Measurements from ENCODE around the gene PPIL6.

Gene PPIL6

GRCh38 chr6:109460161-109460829 is 19.9 kb upstream of the PPIL6 start:
- H3K9ac ChIP-seq (ENCODE audit: low read length): peak overlapping the region; percentile 27; the same call in 1 of the 2 replicates
- peak; percentile 63 for DNase-seq
- H3F3A ChIP-seq (ENCODE audit: insufficient read depth, low read length): peaks cover 48% of the 10 kb centered on the region
- no peaks in the 10 kb centered on the region for H3K9me2 ChIP-seq (replicated peaks; ENCODE audit: insufficient read depth, low read length)
- no peak overlapping the region for H2AFZ ChIP-seq (ENCODE audit: low read length)
- no peaks in the 10 kb centered on the region for H3K27me3 ChIP-seq (replicated peaks; ENCODE audit: insufficient read depth, low read length)
- H3K4me2 ChIP-seq (ENCODE audit: low read depth, low read length): peak overlapping the region; percentile 58
- TF ChIP-seq EZH2 (optimal IDR thresholded peaks at IDR 0.05; ENCODE audit: low read depth, low read length): no peak
- peaks cover 56% of the 10 kb centered on the region for H3K4me1 ChIP-seq (ENCODE audit: low read length)
- peaks cover 6% of the 10 kb centered on the region; the same call in 1 of the 2 replicates for H3K36me3 ChIP-seq (replicated peaks; ENCODE audit: insufficient read depth, low read length)
- H4K20me1 ChIP-seq (ENCODE audit: insufficient read depth, low read length): no peaks in the 10 kb centered on the region
- H3K4me3 ChIP-seq (ENCODE audit: low read length): peak overlapping the region; percentile 39; the same call in 1 of the 2 replicates
- no peaks in the 10 kb centered on the region for H3K9me3 ChIP-seq (replicated peaks; ENCODE audit: insufficient read depth, low read length)
- H3K79me2 ChIP-seq (ENCODE audit: low read length): peaks cover 61% of the 10 kb centered on the region
- peak overlapping the region; percentile 85 for H3K27ac ChIP-seq (ENCODE audit: low read length)

GRCh38 chr6:109458774-109459531 is 18.5 kb upstream of the PPIL6 start:
- no peaks in the 10 kb centered on the region for H3K9me3 ChIP-seq (replicated peaks; ENCODE audit: insufficient read depth, low read length)
- peaks cover 57% of the 10 kb centered on the region for H3F3A ChIP-seq (ENCODE audit: insufficient read depth, low read length)
- H3K4me3 ChIP-seq (ENCODE audit: low read length): no peak overlapping the region
- peaks cover 60% of the 10 kb centered on the region for H3K79me2 ChIP-seq (ENCODE audit: low read length)
- H3K27me3 ChIP-seq (replicated peaks; ENCODE audit: insufficient read depth, low read length): no peaks in the 10 kb centered on the region
- peaks cover 58% of the 10 kb centered on the region for H3K4me1 ChIP-seq (ENCODE audit: low read length)
- H4K20me1 ChIP-seq (ENCODE audit: insufficient read depth, low read length): no peaks in the 10 kb centered on the region
- no peak for TF ChIP-seq EZH2phosphoT487 (IDR thresholded peaks at IDR 0.05; ENCODE audit: low read length)
- no peak for TF ChIP-seq EZH2 (optimal IDR thresholded peaks at IDR 0.05; ENCODE audit: low read depth, low read length)
- no peak for TF ChIP-seq CTCF (IDR thresholded peaks at IDR 0.05; ENCODE audit: low read length)
- no peak overlapping the region; the same call in 1 of the 2 replicates for H3K9ac ChIP-seq (ENCODE audit: low read length)
- DNase-seq: peak; percentile 16
- no peaks in the 10 kb centered on the region for H3K9me2 ChIP-seq (replicated peaks; ENCODE audit: insufficient read depth, low read length)
- H3K36me3 ChIP-seq (replicated peaks; ENCODE audit: insufficient read depth, low read length): peaks cover 3% of the 10 kb centered on the region; the same call in 1 of the 2 replicates
- no peak overlapping the region for H2AFZ ChIP-seq (ENCODE audit: low read length)
- H3K27ac ChIP-seq (ENCODE audit: low read length): peak overlapping the region; percentile 85; the same call in 1 of the 2 replicates
- peak overlapping the region; percentile 58 for H3K4me2 ChIP-seq (ENCODE audit: low read depth, low read length)

GRCh38 chr6:109457562-109457996 is 17.2 kb upstream of the PPIL6 start:
- DNase-seq: no peak
- TF ChIP-seq CTCF (IDR thresholded peaks at IDR 0.05; ENCODE audit: low read length): no peak
- TF ChIP-seq EZH2 (optimal IDR thresholded peaks at IDR 0.05; ENCODE audit: low read depth, low read length): no peak
- TF ChIP-seq EZH2phosphoT487 (IDR thresholded peaks at IDR 0.05; ENCODE audit: low read length): no peak
- Histone ChIP-seq H3K9me3 (replicated peaks; ENCODE audit: insufficient read depth, low read length) (no peaks in the 10 kb centered on the region), H3K27me3 (replicated peaks; ENCODE audit: insufficient read depth, low read length) (no peaks in the 10 kb centered on the region), H2AFZ (ENCODE audit: low read length) (no peak overlapping the region), H3K4me3 (ENCODE audit: low read length) (no peak overlapping the region), H3K4me2 (ENCODE audit: low read depth, low read length) (no peak overlapping the region), H3K27ac (ENCODE audit: low read length) (no peak overlapping the region), H3K36me3 (replicated peaks; ENCODE audit: insufficient read depth, low read length) (0 out of 2 replicates have a peak, but pooled peaks cover 3% of the 10 kb centered on the region), H3K79me2 (ENCODE audit: low read length) (peaks cover 58% of the 10 kb centered on the region), H4K20me1 (ENCODE audit: insufficient read depth, low read length) (no peaks in the 10 kb centered on the region), H3F3A (ENCODE audit: insufficient read depth, low read length) (peaks cover 57% of the 10 kb centered on the region), H3K4me1 (ENCODE audit: low read length) (peaks cover 63% of the 10 kb centered on the region), H3K9me2 (replicated peaks; ENCODE audit: insufficient read depth, low read length) (no peaks in the 10 kb centered on the region), H3K9ac (ENCODE audit: low read length) (no peak overlapping the region)

Data from MM.1S (cell line).